ENCODE results near the gene PPIL4. TPM values are rescaled to one million over a fixed set of nuclear protein-coding genes. Genes with fewer than 3 reads are reported as not detected.

The PPIL4 gene
- total and polyA plus RNA-seq, 4 experiments from 2014 or later: 10.0 to 35.7 (median 23.8) TPM

GRCh38 chr6:149563203-149563927 is 17.5 kb upstream of the PPIL4 start:
- Histone ChIP-seq H3K27ac (ENCODE audit: low read depth, low read length) (no peak overlapping the region), H3K9me3 (ENCODE audit: control insufficient read depth in 1 of 2, low read length in 2 of 2) (no peaks in the 10 kb centered on the region), H3K4me3 (ENCODE audit: low read length in 2 of 2) (no peak overlapping the region), H3K27me3 (ENCODE audit: insufficient read depth, low read length) (no peaks in the 10 kb centered on the region), H3K36me3 (ENCODE audit: insufficient read depth, low read length) (no peaks in the 10 kb centered on the region), H3K4me1 (ENCODE audit: insufficient read depth, low read length) (peaks cover 21% of the 10 kb centered on the region)
- no peak overlapping the region for H3K4me3 Mint-ChIP-seq
- intact Hi-C loops (cut with micrococcal nuclease): no loop called here
- peaks cover 6 to 27% (median 14%) of the 10 kb centered on the region in 4 donors for H3K4me1 Mint-ChIP-seq
- CTCF ChIA-PET (ENCODE audit: partially characterized antibody): interaction anchor here (1.3 to 5.1 kb wide), 4 partner anchors 12 to 17 kb away, joined by 3 to 30 read pairs (median 12); partner anchors contain the start of gene PPIL4
- peaks cover 0 to 3% of the 10 kb centered on the region in 2 donors for H3K27me3 Mint-ChIP-seq
- H3K27ac Mint-ChIP-seq: no peak overlapping the region
- DNase-seq: no peak
- peaks cover 0 to 11% of the 10 kb centered on the region in 2 donors for H3K36me3 Mint-ChIP-seq
- POLR2A ChIA-PET (ENCODE audit: partially characterized antibody): interaction anchor here (1.3 to 2.8 kb wide), 2 partner anchors 18 to 155 kb away, joined by 7 to 18 read pairs; partner anchors contain the start of genes LATS1 and PPIL4
- H3K9me3 Mint-ChIP-seq: no peaks in the 10 kb centered on the region

- H3K27me3 ChIP-seq (ENCODE audit: insufficient read depth, low read length): no peaks in the 10 kb centered on the region
- no peaks in the 10 kb centered on the region for H3K36me3 ChIP-seq (ENCODE audit: insufficient read depth, low read length)
- H3K4me1 Mint-ChIP-seq: peaks cover 0 to 6% (median 2%) of the 10 kb centered on the region in 4 donors
- peak in 1 of 5 donors; percentile 6 for DNase-seq
- H3K27me3 Mint-ChIP-seq: peaks cover 1 to 5% of the 10 kb centered on the region in 2 donors
- H3K9me3 Mint-ChIP-seq: no peaks in the 10 kb centered on the region
- H3K27ac ChIP-seq (ENCODE audit: low read depth, low read length): no peak overlapping the region
- H3K4me1 ChIP-seq (ENCODE audit: insufficient read depth, low read length): peaks cover 7% of the 10 kb centered on the region
- ChIA-PET CTCF (ENCODE audit: partially characterized antibody) (no interaction called here), POLR2A (ENCODE audit: partially characterized antibody) (interaction anchor here (0.6 kb wide), 1 partner anchor 15 kb away, joined by 3 read pairs; the partner anchor contains the start of gene PPIL4)
- H3K4me3 ChIP-seq (ENCODE audit: low read length in 2 of 2): no peak overlapping the region
- H3K9me3 ChIP-seq (ENCODE audit: control insufficient read depth in 1 of 2, low read length in 2 of 2): no peaks in the 10 kb centered on the region
- intact Hi-C loops (cut with micrococcal nuclease): no loop called here
- H3K36me3 Mint-ChIP-seq: peaks cover 0 to 3% of the 10 kb centered on the region in 2 donors
- no peak overlapping the region for H3K27ac Mint-ChIP-seq
- H3K4me3 Mint-ChIP-seq: no peak overlapping the region
Observed at GRCh38 chr6:149560736-149561135, 14.9 kb upstream of the PPIL4 start.

GRCh38 chr6:149559389-149559788 is 13.5 kb upstream of the PPIL4 start:
- Mint-ChIP-seq H3K4me3 (no peak overlapping the region), H3K36me3 (no peaks in the 10 kb centered on the region), H3K27ac (no peak overlapping the region), H3K27me3 (peaks cover 9 to 14% of the 10 kb centered on the region in 2 donors), H3K9me3 (no peaks in the 10 kb centered on the region), H3K4me1 (no peaks in the 10 kb centered on the region)
- POLR2A ChIA-PET (ENCODE audit: partially characterized antibody): no interaction called here
- Histone ChIP-seq H3K27ac (ENCODE audit: low read depth, low read length) (no peak overlapping the region), H3K36me3 (ENCODE audit: insufficient read depth, low read length) (no peaks in the 10 kb centered on the region), H3K4me1 (ENCODE audit: insufficient read depth, low read length) (no peaks in the 10 kb centered on the region), H3K4me3 (ENCODE audit: low read length in 2 of 2) (no peak overlapping the region), H3K9me3 (ENCODE audit: control insufficient read depth in 1 of 2, low read length in 2 of 2) (no peaks in the 10 kb centered on the region), H3K27me3 (ENCODE audit: insufficient read depth, low read length) (no peaks in the 10 kb centered on the region)
- CTCF ChIA-PET (ENCODE audit: partially characterized antibody): interaction anchor here (1.6 kb wide), 1 partner anchor 8 kb away, joined by 4 read pairs; no protein-coding TSS in a partner anchor
- no peak for DNase-seq
- intact Hi-C loops (cut with micrococcal nuclease): no loop called here

GRCh38 chr6:149558029-149558428 is 12.2 kb upstream of the PPIL4 start:
- no peak for DNase-seq
- Histone ChIP-seq H3K36me3 (ENCODE audit: insufficient read depth, low read length) (no peaks in the 10 kb centered on the region), H3K4me1 (ENCODE audit: insufficient read depth, low read length) (no peaks in the 10 kb centered on the region), H3K27me3 (ENCODE audit: insufficient read depth, low read length) (peaks cover 9% of the 10 kb centered on the region), H3K4me3 (ENCODE audit: low read length in 2 of 2) (no peak overlapping the region), H3K9me3 (ENCODE audit: control insufficient read depth in 1 of 2, low read length in 2 of 2) (no peaks in the 10 kb centered on the region), H3K27ac (ENCODE audit: low read depth, low read length) (no peak overlapping the region)
- Mint-ChIP-seq H3K27ac (no peak overlapping the region), H3K4me3 (no peak overlapping the region), H3K27me3 (peaks cover 13 to 16% of the 10 kb centered on the region in 2 donors), H3K36me3 (no peaks in the 10 kb centered on the region), H3K9me3 (no peaks in the 10 kb centered on the region), H3K4me1 (no peaks in the 10 kb centered on the region)
- ChIA-PET POLR2A (ENCODE audit: partially characterized antibody) (no interaction called here), CTCF (ENCODE audit: partially characterized antibody) (no interaction called here)
- intact Hi-C loops (cut with micrococcal nuclease): no loop called here

GRCh38 chr6:149551920-149552319 is 6.1 kb upstream of the PPIL4 start:
- intact Hi-C loops (cut with micrococcal nuclease): no loop called here
- H3K27me3 ChIP-seq (ENCODE audit: insufficient read depth, low read length): peaks cover 9% of the 10 kb centered on the region
- no peak overlapping the region for H3K27ac Mint-ChIP-seq
- H3K4me1 ChIP-seq (ENCODE audit: insufficient read depth, low read length): no peaks in the 10 kb centered on the region
- H3K4me1 Mint-ChIP-seq: peaks cover 0 to 7% (median 2%) of the 10 kb centered on the region in 4 donors
- no peak overlapping the region for H3K4me3 ChIP-seq (ENCODE audit: low read length in 2 of 2)
- H3K27me3 Mint-ChIP-seq: peaks cover 12 to 20% of the 10 kb centered on the region in 2 donors
- no peaks in the 10 kb centered on the region for H3K9me3 ChIP-seq (ENCODE audit: control insufficient read depth in 1 of 2, low read length in 2 of 2)
- DNase-seq: no peak
- ChIA-PET POLR2A (ENCODE audit: partially characterized antibody) (no interaction called here), CTCF (ENCODE audit: partially characterized antibody) (interaction anchor here (4.5 kb wide), 1 partner anchor 12 kb away, joined by 20 read pairs; the partner anchor contains the start of gene GINM1)
- no peaks in the 10 kb centered on the region for H3K36me3 ChIP-seq (ENCODE audit: insufficient read depth, low read length)
- no peak overlapping the region for H3K27ac ChIP-seq (ENCODE audit: low read depth, low read length)
- H3K4me3 Mint-ChIP-seq: no peak overlapping the region
- H3K36me3 Mint-ChIP-seq: peaks cover 0 to 2% of the 10 kb centered on the region in 2 donors
- H3K9me3 Mint-ChIP-seq: peaks cover 0 to 3% (median 0%) of the 10 kb centered on the region in 8 donors

GRCh38 chr6:149545258-149545753 is 537 bp downstream of the PPIL4 start:
- ChIA-PET POLR2A (ENCODE audit: partially characterized antibody) (interaction anchor here (0.7 to 3.6 kb wide), 19 partner anchors 8 to 775 kb away, joined by 3 to 31 read pairs (median 5); partner anchors contain the start of genes GINM1, KATNA1, LATS1 and NUP43), CTCF (ENCODE audit: partially characterized antibody) (interaction anchor here (0.6 to 3.9 kb wide), 15 partner anchors 8 to 517 kb away, joined by 3 to 30 read pairs (median 3); partner anchors contain the start of genes GINM1, LATS1, PCMT1 and ZC3H12D)
- Mint-ChIP-seq H3K4me1 (peaks cover 27 to 53% (median 38%) of the 10 kb centered on the region in 4 donors), H3K9me3 (peaks cover 0 to 4% (median 0%) of the 10 kb centered on the region in 8 donors), H3K36me3 (peaks cover 4 to 32% of the 10 kb centered on the region in 2 donors), H3K27me3 (peaks cover 0 to 3% of the 10 kb centered on the region in 2 donors), H3K27ac (peak overlapping the region; percentile 98 to 100 (median 100)), H3K4me3 (peak overlapping the region; percentile 97 to 100 (median 98))
- H3K9me3 ChIP-seq (ENCODE audit: control insufficient read depth in 1 of 2, low read length in 2 of 2): no peaks in the 10 kb centered on the region
- intact Hi-C loops (cut with micrococcal nuclease): loop anchor here (1.0 to 10.0 kb wide), 6 partner anchors 48 to 462 kb away; partner anchors contain the start of genes LATS1, NUP43, PCMT1 and TAB2
- H3K27ac ChIP-seq (ENCODE audit: low read depth, low read length): peak overlapping the region; percentile 100
- H3K27me3 ChIP-seq (ENCODE audit: insufficient read depth, low read length): no peaks in the 10 kb centered on the region
- peak; percentile 80 to 91 (median 84) for DNase-seq
- peaks cover 32% of the 10 kb centered on the region for H3K4me1 ChIP-seq (ENCODE audit: insufficient read depth, low read length)
- peak overlapping the region; percentile 68 to 74 for H3K4me3 ChIP-seq (ENCODE audit: low read length in 2 of 2)
- H3K36me3 ChIP-seq (ENCODE audit: insufficient read depth, low read length): peaks cover 3% of the 10 kb centered on the region

Measured in CD4-positive, alpha-beta memory T cell (primary cell).